Measurements from ENCODE around the gene ARL16. TPM values are rescaled to one million over a fixed set of nuclear protein-coding genes. Genes with fewer than 3 reads are reported as not detected.

ARL16 gene
- total RNA-seq, 1 experiment from 2014 or later: 49.8 TPM

DNA sequence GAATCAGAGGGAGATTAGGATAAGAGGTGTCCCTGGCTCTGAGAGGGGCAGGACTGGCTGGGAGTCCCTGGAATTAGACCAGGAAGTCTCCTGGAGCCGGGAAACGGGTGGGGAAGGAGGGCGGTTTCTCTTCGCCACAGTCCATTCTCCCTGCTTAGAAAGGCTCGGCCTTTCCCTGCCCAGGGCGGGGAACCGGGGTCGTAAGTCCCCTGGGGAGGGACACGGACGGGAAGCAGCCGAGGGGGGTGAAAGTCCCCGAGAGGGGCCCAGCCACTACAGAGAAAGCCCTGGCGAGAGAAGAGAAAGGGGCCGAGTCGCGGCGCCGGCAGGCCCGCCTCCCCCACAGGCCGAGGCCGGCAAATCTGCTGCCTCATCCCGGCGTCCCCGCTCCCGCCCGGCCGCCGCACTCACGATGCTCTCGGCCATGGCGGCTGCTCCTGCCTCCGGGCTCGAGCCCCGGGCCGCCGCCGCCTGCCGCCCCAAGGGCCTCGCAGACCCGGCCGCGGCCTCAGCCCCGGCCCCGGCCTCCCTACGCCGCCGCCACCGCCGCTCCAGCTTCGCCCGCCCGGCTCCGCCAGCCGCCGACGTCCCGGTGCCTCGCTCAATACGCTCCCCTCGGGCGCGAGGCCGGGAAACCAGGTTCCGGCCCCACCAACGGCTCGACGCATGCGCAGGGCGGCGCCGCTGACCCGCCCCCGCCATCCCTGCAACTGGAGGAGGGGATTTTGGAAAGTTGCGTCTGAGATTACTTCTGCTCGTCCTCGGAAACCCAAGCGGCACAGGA is 46.9 kb downstream of the ARL16 start, which contains the start of the genes NPLOC4 and TSPAN10:
NPLOC4 (minus strand) TSS at position 608 of the 784 bp plus-strand sequence; CDS start at position 426, 182 bp downstream.
TSPAN10 (plus strand) TSS at position 692 of the 784 bp plus-strand sequence. CDS start 5,217 bp downstream, outside the sequence.
- Mint-ChIP-seq H3K4me1 (ENCODE audit: low read depth, unreplicated experiment) (no peaks in the 10 kb centered on the region), H3K27ac (ENCODE audit: unreplicated experiment) (peak within 1 kb of the TSS; percentile 89), H3K36me3 (ENCODE audit: insufficient read depth, unreplicated experiment) (peaks cover 37% of the 10 kb centered on the region), H3K9me3 (ENCODE audit: unreplicated experiment) (no peaks in the 10 kb centered on the region), H3K27me3 (ENCODE audit: insufficient read depth, unreplicated experiment) (no peaks in the 10 kb centered on the region), H3K4me3 (ENCODE audit: unreplicated experiment) (peak within 1 kb of the TSS; percentile 88)
- Histone ChIP-seq H3K9me3 (no peaks in the 10 kb centered on the region), H3K27me3 (replicated peaks; ENCODE audit: control insufficient read depth, insufficient read depth, low read length) (no peaks in the 10 kb centered on the region), H3K4me1 (peaks cover 9% of the 10 kb centered on the region; the same call in 1 of the 2 replicates), H3K4me3 (ENCODE audit: low read depth, low read length) (peak within 1 kb of the TSS; percentile 90), H3K36me3 (ENCODE audit: control insufficient read depth, insufficient read depth, low read length) (no peaks in the 10 kb centered on the region)
- no TSS peak for BruUV-seq (replicated peaks)
- intact Hi-C loops (cut with micrococcal nuclease; ENCODE audit: unreplicated experiment): no loop called here
- DNase-seq: peak; percentile 86 to 93
- TF ChIP-seq, protein P1, sequence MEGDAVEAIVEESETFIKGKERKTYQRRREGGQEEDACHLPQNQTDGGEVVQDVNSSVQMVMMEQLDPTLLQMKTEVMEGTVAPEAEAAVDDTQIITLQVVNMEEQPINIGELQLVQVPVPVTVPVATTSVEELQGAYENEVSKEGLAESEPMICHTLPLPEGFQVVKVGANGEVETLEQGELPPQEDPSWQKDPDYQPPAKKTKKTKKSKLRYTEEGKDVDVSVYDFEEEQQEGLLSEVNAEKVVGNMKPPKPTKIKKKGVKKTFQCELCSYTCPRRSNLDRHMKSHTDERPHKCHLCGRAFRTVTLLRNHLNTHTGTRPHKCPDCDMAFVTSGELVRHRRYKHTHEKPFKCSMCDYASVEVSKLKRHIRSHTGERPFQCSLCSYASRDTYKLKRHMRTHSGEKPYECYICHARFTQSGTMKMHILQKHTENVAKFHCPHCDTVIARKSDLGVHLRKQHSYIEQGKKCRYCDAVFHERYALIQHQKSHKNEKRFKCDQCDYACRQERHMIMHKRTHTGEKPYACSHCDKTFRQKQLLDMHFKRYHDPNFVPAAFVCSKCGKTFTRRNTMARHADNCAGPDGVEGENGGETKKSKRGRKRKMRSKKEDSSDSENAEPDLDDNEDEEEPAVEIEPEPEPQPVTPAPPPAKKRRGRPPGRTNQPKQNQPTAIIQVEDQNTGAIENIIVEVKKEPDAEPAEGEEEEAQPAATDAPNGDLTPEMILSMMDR (IDR thresholded peaks at IDR 0.05; ENCODE audit: insufficient read depth in 1 of 2, low read depth in 1 of 2, low read length in 1 of 2, severe bottlenecking in 1 of 2, unreplicated experiment in 1 of 2): no peak
- ChIA-PET POLR2A (interaction anchor here (0.6 to 1.0 kb wide), 2 partner anchors 414 to 970 kb away, joined by 3 to 4 read pairs; no protein-coding TSS in a partner anchor), CTCF (interaction anchor here (0.7 kb wide), 1 partner anchor 158 kb away, joined by 3 read pairs; no protein-coding TSS in a partner anchor)

DNA sequence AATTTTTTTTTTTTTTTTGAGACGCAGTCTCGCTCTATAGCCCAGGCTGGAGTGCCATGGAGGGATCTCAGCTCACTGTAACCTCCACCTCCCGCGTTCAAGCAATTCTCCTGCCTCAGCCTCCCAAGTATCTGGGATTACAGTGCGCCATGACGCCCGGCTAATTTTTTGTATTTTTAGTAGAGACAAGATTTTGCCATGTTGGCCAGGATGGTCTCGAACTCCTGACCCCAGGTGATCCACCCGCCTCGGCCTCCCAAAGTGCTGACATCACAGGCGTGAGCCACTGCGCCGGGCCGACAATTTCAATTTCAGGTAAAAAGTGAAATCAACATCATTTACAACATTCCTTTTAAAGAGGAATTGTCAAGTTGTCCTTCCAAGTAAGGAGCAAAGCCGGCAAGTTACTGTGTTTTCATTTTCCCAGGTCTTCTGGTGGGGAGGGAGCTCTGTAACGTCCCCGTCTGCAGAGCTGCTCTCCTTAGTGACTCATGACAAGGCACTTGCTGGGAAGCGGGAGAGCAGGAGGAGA is 47.6 kb downstream of the ARL16 start:
- peak overlapping the region; percentile 88 for H3K4me3 Mint-ChIP-seq (ENCODE audit: unreplicated experiment)
- peak overlapping the region; percentile 89 for H3K27ac Mint-ChIP-seq (ENCODE audit: unreplicated experiment)
- Histone ChIP-seq H3K36me3 (ENCODE audit: control insufficient read depth, insufficient read depth, low read length) (no peaks in the 10 kb centered on the region), H3K4me3 (ENCODE audit: low read depth, low read length) (peak overlapping the region; percentile 90), H3K4me1 (peaks cover 9% of the 10 kb centered on the region; the same call in 1 of the 2 replicates), H3K9me3 (no peaks in the 10 kb centered on the region), H3K27me3 (replicated peaks; ENCODE audit: control insufficient read depth, insufficient read depth, low read length) (no peaks in the 10 kb centered on the region)
- ChIA-PET CTCF (interaction anchor here (0.7 kb wide), 1 partner anchor 159 kb away, joined by 3 read pairs; no protein-coding TSS in a partner anchor), POLR2A (interaction anchor here (0.6 kb wide), 1 partner anchor 970 kb away, joined by 3 read pairs; no protein-coding TSS in a partner anchor)
- H3K4me1 Mint-ChIP-seq (ENCODE audit: low read depth, unreplicated experiment): no peaks in the 10 kb centered on the region
- DNase-seq: peak in 1 of 2 experiments; percentile 8
- no peaks in the 10 kb centered on the region for H3K9me3 Mint-ChIP-seq (ENCODE audit: unreplicated experiment)
- intact Hi-C loops (cut with micrococcal nuclease; ENCODE audit: unreplicated experiment): no loop called here
- no peaks in the 10 kb centered on the region for H3K27me3 Mint-ChIP-seq (ENCODE audit: insufficient read depth, unreplicated experiment)
- TF ChIP-seq, protein P1 (IDR thresholded peaks at IDR 0.05; ENCODE audit: insufficient read depth in 1 of 2, low read depth in 1 of 2, low read length in 1 of 2, severe bottlenecking in 1 of 2, unreplicated experiment in 1 of 2): no peak
- BruUV-seq (replicated peaks): no TSS peak
- peaks cover 41% of the 10 kb centered on the region for H3K36me3 Mint-ChIP-seq (ENCODE audit: insufficient read depth, unreplicated experiment)

DNA sequence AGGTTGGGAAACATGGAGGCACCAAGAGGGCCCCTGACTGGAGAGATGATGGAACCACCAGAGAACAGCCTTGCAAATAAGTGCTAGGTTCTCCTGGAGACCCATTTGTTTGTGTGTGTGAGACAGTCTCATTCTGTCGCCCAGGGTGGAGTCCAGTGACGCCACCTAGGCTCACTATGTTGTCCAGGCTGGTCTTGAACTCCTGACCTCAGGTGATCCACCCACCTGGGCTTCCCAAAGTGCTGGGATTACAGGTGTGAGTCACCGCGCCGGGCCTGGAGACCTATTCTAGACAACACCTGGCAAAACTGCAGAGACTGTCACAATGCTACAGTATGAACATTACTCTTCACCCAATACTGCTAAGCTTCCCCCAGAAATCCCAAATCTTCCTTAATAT is 48.2 kb downstream of the ARL16 start:
- TSS peak; percentile 64 for BruUV-seq (replicated peaks)
- H3K27ac Mint-ChIP-seq (ENCODE audit: unreplicated experiment): peak overlapping the region; percentile 89
- H3K4me1 Mint-ChIP-seq (ENCODE audit: low read depth, unreplicated experiment): no peaks in the 10 kb centered on the region
- POLR2A ChIA-PET: no interaction called here
- no peaks in the 10 kb centered on the region for H3K27me3 ChIP-seq (replicated peaks; ENCODE audit: control insufficient read depth, insufficient read depth, low read length)
- TF ChIP-seq, protein P1 (IDR thresholded peaks at IDR 0.05; ENCODE audit: insufficient read depth in 1 of 2, low read depth in 1 of 2, low read length in 1 of 2, severe bottlenecking in 1 of 2, unreplicated experiment in 1 of 2): no peak
- peak overlapping the region; percentile 88 for H3K4me3 Mint-ChIP-seq (ENCODE audit: unreplicated experiment)
- H3K9me3 ChIP-seq: no peaks in the 10 kb centered on the region
- intact Hi-C loops (cut with micrococcal nuclease; ENCODE audit: unreplicated experiment): no loop called here
- H3K36me3 Mint-ChIP-seq (ENCODE audit: insufficient read depth, unreplicated experiment): peaks cover 46% of the 10 kb centered on the region
- no peaks in the 10 kb centered on the region for H3K27me3 Mint-ChIP-seq (ENCODE audit: insufficient read depth, unreplicated experiment)
- no peaks in the 10 kb centered on the region for H3K36me3 ChIP-seq (ENCODE audit: control insufficient read depth, insufficient read depth, low read length)
- H3K4me3 ChIP-seq (ENCODE audit: low read depth, low read length): peak overlapping the region; percentile 90
- CTCF ChIA-PET: no interaction called here
- no peaks in the 10 kb centered on the region for H3K9me3 Mint-ChIP-seq (ENCODE audit: unreplicated experiment)
- H3K4me1 ChIP-seq: peaks cover 9% of the 10 kb centered on the region; the same call in 1 of the 2 replicates
- peak in 1 of 2 experiments; percentile 23 for DNase-seq
